Karpas-422 (cell line): ENCODE data around the gene GSTM2. TPM values are rescaled to one million over a fixed set of nuclear protein-coding genes. Genes with fewer than 3 reads are reported as not detected.

Experiments
- DNase-seq: peaks from one replicate; pipeline ENCODE4 v3.0.0-alpha.2; 2015
- H2AFZ ChIP-seq: fragments of 200-600 bp; sonication (generic); 2 replicates; pipeline ENCODE4 v1.6.1; 2014; ENCODE audit warnings: antibody characterized with exemption, low read length, mixed read lengths
- H3K27ac ChIP-seq: fragments of 200-600 bp; sonication (generic); 2 replicates; pipeline ENCODE4 v1.5.1; 2014; ENCODE audit warnings: mild to moderate bottlenecking, low read length, moderate library complexity
- H3K27me3 ChIP-seq: fragments of 200-600 bp; sonication (generic); 2 replicates; pipeline ENCODE4 v1.6.1; 2014; ENCODE audit warnings: low read length, mixed read lengths
- H3K36me3 ChIP-seq: fragments of 200-600 bp; sonication (generic); 2 replicates; pipeline ENCODE4 v1.6.1; 2014; ENCODE audit warnings: low read length, mixed read lengths; ENCODE audit not compliant: insufficient read depth
- H3K4me1 ChIP-seq: fragments of 200-600 bp; sonication (generic); 2 replicates; pipeline ENCODE4 v1.6.1; 2014; ENCODE audit warnings: mild to moderate bottlenecking, low read length, mixed read lengths
- H3K4me2 ChIP-seq: fragments of 200-600 bp; sonication (generic); 2 replicates; pipeline ENCODE4 v1.6.1; 2014; ENCODE audit warnings: low read length, low read depth, mild to moderate bottlenecking; ENCODE audit not compliant: poor library complexity, severe bottlenecking
- H3K4me3 ChIP-seq: fragments of 200-600 bp; sonication (generic); 2 replicates; pipeline ENCODE4 v1.5.1; 2014; ENCODE audit warnings: mild to moderate bottlenecking, antibody characterized with exemption, low read length, mixed read lengths
- H3K79me2 ChIP-seq: fragments of 200-600 bp; sonication (generic); 2 replicates; pipeline ENCODE4 v1.6.1; 2014; ENCODE audit warnings: mild to moderate bottlenecking, low read length, mixed read lengths
- H3K9ac ChIP-seq: fragments of 200-600 bp; sonication (generic); 2 replicates; pipeline ENCODE4 v1.6.0; 2014; ENCODE audit warnings: low read length
- H3K9me2 ChIP-seq: fragments of 200-600 bp; sonication (generic), shearing (Covaris generic); replicated peaks from 2 replicates; pipeline ENCODE4 v1.6.0; 2014; ENCODE audit warnings: mild to moderate bottlenecking, low read length, moderate library complexity; ENCODE audit not compliant: insufficient read depth
- H3K9me3 ChIP-seq: fragments of 300-700, 200-600 bp; sonication (generic); 2 replicates; pipeline ENCODE4 v1.6.1; 2014; ENCODE audit warnings: low read length, mixed read lengths
- H4K20me1 ChIP-seq: fragments of 200-600 bp; sonication (generic); 2 replicates; pipeline ENCODE4 v1.6.1; 2014; ENCODE audit warnings: mild to moderate bottlenecking, antibody characterized with exemption, low read length, low read depth; ENCODE audit not compliant: insufficient read depth
- total RNA-seq: library from RNA; depleted of rRNA; stranded (reverse); fragments of >200 nt; shearing (Covaris generic); gene quantifications from 2 replicates; pipeline ENCODE4 v1.2.3, GENCODE V29; 2014; ENCODE audit warnings: low replicate concordance

Gene GSTM2
- total RNA-seq, 1 experiment from 2014 or later, result 7.3 TPM

- H3K9me2 ChIP-seq, result no peaks in the 10 kb centered on the region
- H3K79me2 ChIP-seq, result no peaks in the 10 kb centered on the region
- no peak overlapping the region for H3K27ac ChIP-seq
- H3K4me1 ChIP-seq, result no peaks in the 10 kb centered on the region; the same call in 1 of the 2 replicates
- H3K27me3 ChIP-seq, result no peaks in the 10 kb centered on the region
- no peak for DNase-seq
- H4K20me1 ChIP-seq, result peaks cover 19% of the 10 kb centered on the region; the same call in 1 of the 2 replicates
- no peak overlapping the region for H3K4me3 ChIP-seq
- peaks cover 19% of the 10 kb centered on the region for H3K36me3 ChIP-seq
- no peak overlapping the region for H3K9ac ChIP-seq
- H3K9me3 ChIP-seq, result no peaks in the 10 kb centered on the region
- no peak overlapping the region for H3K4me2 ChIP-seq
- no peak overlapping the region for H2AFZ ChIP-seq
These were observed 35.0 kb upstream of the GSTM2 start for GRCh38 chr1:109632671-109633346.

GRCh38 chr1:109634292-109634691 lies 33.6 kb upstream of the GSTM2 start:
- DNase-seq, result no peak
- Histone ChIP-seq H3K4me2 (no peak overlapping the region), H3K79me2 (no peaks in the 10 kb centered on the region), H3K27me3 (no peaks in the 10 kb centered on the region), H3K27ac (no peak overlapping the region), H3K9me3 (no peaks in the 10 kb centered on the region), H2AFZ (no peak overlapping the region), H3K9me2 (no peaks in the 10 kb centered on the region), H4K20me1 (peaks cover 19% of the 10 kb centered on the region; the same call in 1 of the 2 replicates), H3K9ac (no peak overlapping the region), H3K4me1 (no peaks in the 10 kb centered on the region; the same call in 1 of the 2 replicates), H3K36me3 (peaks cover 13% of the 10 kb centered on the region), H3K4me3 (no peak overlapping the region)

- Histone ChIP-seq H3K4me1 (no peaks in the 10 kb centered on the region; the same call in 1 of the 2 replicates), H3K27ac (no peak overlapping the region), H3K9ac (no peak overlapping the region), H3K27me3 (no peaks in the 10 kb centered on the region), H2AFZ (no peak overlapping the region), H3K9me2 (no peaks in the 10 kb centered on the region), H4K20me1 (peaks cover 13% of the 10 kb centered on the region; the same call in 1 of the 2 replicates), H3K4me3 (no peak overlapping the region), H3K36me3 (peaks cover 10% of the 10 kb centered on the region), H3K4me2 (no peak overlapping the region), H3K79me2 (no peaks in the 10 kb centered on the region), H3K9me3 (no peaks in the 10 kb centered on the region)
- no peak for DNase-seq
These were observed 32.8 kb upstream of the GSTM2 start for GRCh38 chr1:109634771-109635750.

- Histone ChIP-seq H3K27ac (no peak overlapping the region), H3K4me2 (no peak overlapping the region), H2AFZ (no peak overlapping the region), H3K9me3 (no peaks in the 10 kb centered on the region), H3K4me1 (no peaks in the 10 kb centered on the region; the same call in 1 of the 2 replicates), H3K9me2 (no peaks in the 10 kb centered on the region), H3K9ac (no peak overlapping the region), H3K79me2 (no peaks in the 10 kb centered on the region), H3K27me3 (no peaks in the 10 kb centered on the region), H4K20me1 (0 out of 2 replicates have a peak, but pooled peaks cover 9% of the 10 kb centered on the region), H3K36me3 (peaks cover 6% of the 10 kb centered on the region), H3K4me3 (no peak overlapping the region)
- DNase-seq, result no peak
These were observed 32.0 kb upstream of the GSTM2 start for GRCh38 chr1:109635862-109636200.

GRCh38 chr1:109636201-109636952 lies 31.5 kb upstream of the GSTM2 start:
- Histone ChIP-seq H3K4me2 (no peak overlapping the region), H3K9ac (no peak overlapping the region), H3K27me3 (no peaks in the 10 kb centered on the region), H3K79me2 (no peaks in the 10 kb centered on the region), H3K27ac (no peak overlapping the region), H3K9me3 (no peaks in the 10 kb centered on the region), H3K4me1 (no peaks in the 10 kb centered on the region; the same call in 1 of the 2 replicates), H3K9me2 (no peaks in the 10 kb centered on the region), H3K36me3 (0 out of 2 replicates have a peak, but pooled peaks cover under 1% of the 10 kb centered on the region), H2AFZ (no peak overlapping the region), H4K20me1 (0 out of 2 replicates have a peak, but pooled peaks cover 6% of the 10 kb centered on the region), H3K4me3 (no peak overlapping the region)
- no peak for DNase-seq

GRCh38 chr1:109637446-109637845 lies 30.4 kb upstream of the GSTM2 start:
- DNase-seq, result no peak
- Histone ChIP-seq H2AFZ (no peak overlapping the region), H3K27me3 (no peaks in the 10 kb centered on the region), H4K20me1 (0 out of 2 replicates have a peak, but pooled peaks cover 6% of the 10 kb centered on the region), H3K4me3 (no peak overlapping the region), H3K9me2 (no peaks in the 10 kb centered on the region), H3K4me1 (no peaks in the 10 kb centered on the region; the same call in 1 of the 2 replicates), H3K4me2 (no peak overlapping the region), H3K9ac (no peak overlapping the region), H3K79me2 (no peaks in the 10 kb centered on the region), H3K27ac (no peak overlapping the region), H3K9me3 (no peaks in the 10 kb centered on the region), H3K36me3 (no peaks in the 10 kb centered on the region)

- no peaks in the 10 kb centered on the region for H3K9me2 ChIP-seq
- no peak overlapping the region for H3K4me3 ChIP-seq
- no peak overlapping the region for H3K9ac ChIP-seq
- DNase-seq, result no peak
- H2AFZ ChIP-seq, result no peak overlapping the region
- H4K20me1 ChIP-seq, result no peaks in the 10 kb centered on the region
- no peaks in the 10 kb centered on the region for H3K79me2 ChIP-seq
- H3K36me3 ChIP-seq, result no peaks in the 10 kb centered on the region
- H3K27ac ChIP-seq, result no peak overlapping the region
- H3K9me3 ChIP-seq, result no peaks in the 10 kb centered on the region
- peaks cover 4% of the 10 kb centered on the region for H3K4me1 ChIP-seq
- H3K4me2 ChIP-seq, result no peak overlapping the region
- no peaks in the 10 kb centered on the region for H3K27me3 ChIP-seq
These were observed 28.6 kb upstream of the GSTM2 start for GRCh38 chr1:109639063-109639840.
